PC-9 (cell line): ENCODE measurements around the gene ATG10. TPM values are rescaled to one million over a fixed set of nuclear protein-coding genes. Genes with fewer than 3 reads are reported as not detected.
"Not testable (repeated sequence)": the region's sequence is repeated elsewhere in the genome, so short reads cannot be mapped to it uniquely, and the experiment has no call there.

Experiments used
- BruUV-seq: library from RNA; stranded (reverse); fragments of 400-500 nt; replicated peaks from 2 replicates; lab custom pipeline; 2021; lab: Mats Ljungman, UMichigan
- CTCF ChIA-PET: fragments of 300-600 bp; sonication (Branson Sonifier 250); formaldehyde crosslinking; loops from one replicate; lab custom pipeline; 2022; ENCODE audit warnings: antibody characterized with exemption; lab: Charles Lee
- POLR2A ChIA-PET: fragments of 300-600 bp; sonication (Branson Sonifier 250); formaldehyde crosslinking; loops from one replicate; lab custom pipeline; 2022; ENCODE audit warnings: antibody characterized with exemption; ENCODE audit not compliant: unreplicated experiment; lab: Charles Lee
- DNase-seq, 2 experiments: peaks; one replicate each; pipeline versions ENCODE4 v3.0.0 to v3.0.0-alpha.2; 2015 to 2022; ENCODE audit warnings: mixed read lengths in 1 of 2
- H2AFZ ChIP-seq: fragments of 200-600 bp; sonication (generic); 2 replicates; pipeline ENCODE4 v1.8.1; 2017; ENCODE audit warnings: antibody characterized with exemption
- H3F3A ChIP-seq: fragments of 200-600 bp; sonication (generic); 2 replicates; pipeline ENCODE4 v1.8.1; 2017; ENCODE audit warnings: antibody characterized with exemption, mild to moderate bottlenecking, low read depth; ENCODE audit not compliant: insufficient read depth
- H3K27ac ChIP-seq: fragments of 200-600 bp; sonication (generic); 2 replicates; pipeline ENCODE4 v1.6.1; 2016; ENCODE audit warnings: mixed run types
- H3K27me3 ChIP-seq: fragments of 200-600 bp; sonication (generic); 2 replicates; pipeline ENCODE4 v1.6.1; 2016; ENCODE audit warnings: low read depth, mixed run types; ENCODE audit not compliant: insufficient read depth
- H3K36me3 ChIP-seq: fragments of 200-600 bp; sonication (generic); 2 replicates; pipeline ENCODE4 v1.6.1; 2016; ENCODE audit warnings: low read depth, mixed run types
- H3K4me1 ChIP-seq: fragments of 200-600 bp; sonication (generic); replicated peaks from 2 replicates; pipeline ENCODE4 v1.6.1; 2016; ENCODE audit warnings: mixed run types; ENCODE audit not compliant: insufficient read depth
- H3K4me2 ChIP-seq: fragments of 200-600 bp; sonication (generic); 2 replicates; pipeline ENCODE4 v1.6.1; 2017; ENCODE audit warnings: mixed run types
- H3K4me3 ChIP-seq: fragments of 200-600 bp; sonication (generic); 2 replicates; pipeline ENCODE4 v1.6.1; 2016; ENCODE audit warnings: mixed run types
- H3K79me2 ChIP-seq: fragments of 200-600 bp; sonication (generic); 2 replicates; pipeline ENCODE4 v1.6.1; 2017; ENCODE audit warnings: low read depth, mixed run types
- H3K9me2 ChIP-seq: fragments of 200-600 bp; sonication (generic); 2 replicates; pipeline ENCODE4 v1.8.1; 2017; ENCODE audit warnings: mild to moderate bottlenecking; ENCODE audit not compliant: insufficient read depth
- H3K9me3 ChIP-seq: fragments of 200-600 bp; sonication (generic); 2 replicates; pipeline ENCODE4 v1.8.1; 2016; ENCODE audit warnings: low read depth; ENCODE audit not compliant: insufficient read depth
- H4K20me1 ChIP-seq: fragments of 200-600 bp; sonication (generic); 2 replicates; pipeline ENCODE4 v1.8.1; 2017; ENCODE audit not compliant: insufficient read depth
- CTCF ChIP-seq: fragments of 200-600 bp; sonication (generic); conservative IDR thresholded peaks from 2 replicates; pipeline ENCODE4 v1.6.1; 2017; ENCODE audit warnings: mixed run types, antibody characterized with exemption, mild to moderate bottlenecking, moderate library complexity
- EZH2 ChIP-seq: fragments of 200-600 bp; sonication (generic); IDR thresholded peaks from 2 replicates; pipeline ENCODE4 v1.8.0; 2017; ENCODE audit warnings: antibody characterized with exemption, low read depth
- intact Hi-C: fragments of 100-400 bp; cut with micrococcal nuclease; formaldehyde crosslinking; loops from one replicate; pipeline ENCODE4 v1.10.0; 2022; ENCODE audit not compliant: unreplicated experiment
- total RNA-seq: library from RNA; stranded (reverse); gene quantifications from 2 replicates; pipeline ENCODE4 v1.2.3, GENCODE V29; 2021

ATG10 gene
- total RNA-seq, 1 experiment from 2014 or later = 12.7 TPM

GRCh38 chr5:82137205-82137604, 165.4 kb downstream of the ATG10 start:
- no peak overlapping the region for H2AFZ ChIP-seq
- CTCF ChIA-PET = no interaction called here
- no peak overlapping the region for H3K27ac ChIP-seq
- TF ChIP-seq EZH2 = no peak
- no peak for TF ChIP-seq CTCF
- no peaks in the 10 kb centered on the region for H3K9me2 ChIP-seq
- H3K79me2 ChIP-seq = no peaks in the 10 kb centered on the region
- H3K36me3 ChIP-seq = no peaks in the 10 kb centered on the region
- no peak overlapping the region for H3K4me3 ChIP-seq
- intact Hi-C loops = no loop called here
- no peaks in the 10 kb centered on the region for H3K9me3 ChIP-seq
- no peaks in the 10 kb centered on the region for H3F3A ChIP-seq
- H3K27me3 ChIP-seq = no peaks in the 10 kb centered on the region
- no peak overlapping the region for H3K4me2 ChIP-seq
- no peaks in the 10 kb centered on the region for H4K20me1 ChIP-seq
- BruUV-seq = no TSS peak
- POLR2A ChIA-PET = no interaction called here
- no peaks in the 10 kb centered on the region for H3K4me1 ChIP-seq
- DNase-seq = no peak

- intact Hi-C loops, DNase-seq, H3K4me2 ChIP-seq, H4K20me1 ChIP-seq, H2AFZ ChIP-seq, H3K79me2 ChIP-seq, H3K27me3 ChIP-seq, POLR2A ChIA-PET, H3K9me3 ChIP-seq, H3K9me2 ChIP-seq, H3K4me1 ChIP-seq, BruUV-seq, H3K27ac ChIP-seq, H3K36me3 ChIP-seq, H3F3A ChIP-seq, CTCF ChIA-PET, H3K4me3 ChIP-seq: not testable (repeated sequence)
These were observed 168.0 kb downstream of the ATG10 start for GRCh38 chr5:82139837-82140236.

- H3K9me2 ChIP-seq = no peaks in the 10 kb centered on the region; the same call in 1 of the 2 replicates
- no peaks in the 10 kb centered on the region for H3K79me2 ChIP-seq
- no TSS peak for BruUV-seq
- no peak overlapping the region for H3K27ac ChIP-seq
- no peaks in the 10 kb centered on the region for H3F3A ChIP-seq
- CTCF ChIA-PET = no interaction called here
- no peak for TF ChIP-seq EZH2
- TF ChIP-seq CTCF = no peak
- H3K4me3 ChIP-seq = no peak overlapping the region
- H3K4me1 ChIP-seq = no peaks in the 10 kb centered on the region
- DNase-seq = no peak
- POLR2A ChIA-PET = interaction anchor here (0.5 kb wide), 1 partner anchor 112 kb away, joined by 4 read pairs; no protein-coding TSS in a partner anchor
- intact Hi-C loops = no loop called here
- no peak overlapping the region for H2AFZ ChIP-seq
- H3K4me2 ChIP-seq = no peak overlapping the region
- no peaks in the 10 kb centered on the region for H3K9me3 ChIP-seq
- no peaks in the 10 kb centered on the region for H3K36me3 ChIP-seq
- H3K27me3 ChIP-seq = no peaks in the 10 kb centered on the region
- H4K20me1 ChIP-seq = no peaks in the 10 kb centered on the region
These were observed 170.5 kb downstream of the ATG10 start for GRCh38 chr5:82142217-82142841.
